Brain microvascular endothelial cell (primary cell): Measurements from ENCODE around the gene ST7.
A peak's percentile ranks its signal among the peaks of the same experiment; 100 is the strongest.

Source experiments
- DNase-seq: peaks from one replicate; pipeline ENCODE4 v3.0.0-alpha.2; 2020
- H3K27ac ChIP-seq: fragments of 250-450 bp; sonication (Bioruptor Pico); 2 replicates; pipeline ENCODE4 v1.5.1; 2020; ENCODE audit warnings: mild to moderate bottlenecking, moderate library complexity
- H3K27me3 ChIP-seq: fragments of 250-450 bp; sonication (Bioruptor Pico); replicated peaks from 2 replicates; pipeline ENCODE4 v1.5.1; 2020; ENCODE audit warnings: mild to moderate bottlenecking
- H3K36me3 ChIP-seq: fragments of 250-450 bp; sonication (Bioruptor Pico); replicated peaks from 2 replicates; pipeline ENCODE4 v1.5.1; 2020; ENCODE audit warnings: mild to moderate bottlenecking
- H3K4me3 ChIP-seq: 2 replicates; pipeline ENCODE4 v1.5.1; 2011; ENCODE audit warnings: low read depth, mild to moderate bottlenecking, control low read depth, low read length, moderate library complexity
- in situ Hi-C: cut with HindIII; loops from 2 replicates; pipeline ENCODE4 v1.10.0; 2017; ENCODE audit warnings: low sequenced_read_pairs, low pct_ligation_motif_present
- TF ChIP-seq, protein P1 (sequence below): IDR thresholded peaks from 2 replicates; pipeline ENCODE4 v1.5.1; 2011; ENCODE audit warnings: low read depth, mild to moderate bottlenecking, moderate library complexity, low read length, control low read depth, inconsistent platforms; ENCODE audit errors: missing control alignments

The ST7 gene

DNA sequence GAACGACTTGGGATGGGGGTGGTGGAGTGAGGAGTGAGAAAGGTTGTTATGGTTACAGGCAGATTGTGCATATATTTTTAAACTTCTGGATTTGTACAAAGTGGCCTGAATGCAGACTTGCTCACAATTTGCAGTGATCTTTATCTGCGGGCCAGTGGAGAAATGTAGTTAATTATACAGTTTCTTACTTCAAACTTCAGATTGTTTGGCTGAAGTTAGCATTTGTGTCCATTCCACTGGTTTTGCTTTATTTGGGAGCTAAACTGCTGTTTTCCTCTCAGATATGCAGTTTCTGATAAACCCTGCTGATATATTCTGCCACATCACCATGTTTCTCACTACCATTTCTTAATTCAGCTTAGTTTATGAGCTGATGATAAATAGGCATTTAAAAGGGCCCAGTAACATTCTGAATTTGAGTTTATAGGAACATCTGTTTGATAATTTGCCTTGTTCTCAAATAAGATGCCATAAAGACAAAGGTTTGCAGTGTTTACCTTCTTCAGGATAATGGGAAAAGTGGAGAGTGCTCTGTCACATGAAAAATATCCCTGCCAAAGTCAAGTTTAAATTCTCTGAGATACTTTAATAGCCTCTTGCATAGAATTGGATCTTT, 170.1 kb downstream of the ST7 start:
- DNase-seq: no peak
- Histone ChIP-seq H3K27me3 (no peaks in the 10 kb centered on the region), H3K4me3 (no peak overlapping the region), H3K36me3 (peaks cover 3% of the 10 kb centered on the region), H3K27ac (peak overlapping the region; percentile 52)
- TF ChIP-seq, protein P1, sequence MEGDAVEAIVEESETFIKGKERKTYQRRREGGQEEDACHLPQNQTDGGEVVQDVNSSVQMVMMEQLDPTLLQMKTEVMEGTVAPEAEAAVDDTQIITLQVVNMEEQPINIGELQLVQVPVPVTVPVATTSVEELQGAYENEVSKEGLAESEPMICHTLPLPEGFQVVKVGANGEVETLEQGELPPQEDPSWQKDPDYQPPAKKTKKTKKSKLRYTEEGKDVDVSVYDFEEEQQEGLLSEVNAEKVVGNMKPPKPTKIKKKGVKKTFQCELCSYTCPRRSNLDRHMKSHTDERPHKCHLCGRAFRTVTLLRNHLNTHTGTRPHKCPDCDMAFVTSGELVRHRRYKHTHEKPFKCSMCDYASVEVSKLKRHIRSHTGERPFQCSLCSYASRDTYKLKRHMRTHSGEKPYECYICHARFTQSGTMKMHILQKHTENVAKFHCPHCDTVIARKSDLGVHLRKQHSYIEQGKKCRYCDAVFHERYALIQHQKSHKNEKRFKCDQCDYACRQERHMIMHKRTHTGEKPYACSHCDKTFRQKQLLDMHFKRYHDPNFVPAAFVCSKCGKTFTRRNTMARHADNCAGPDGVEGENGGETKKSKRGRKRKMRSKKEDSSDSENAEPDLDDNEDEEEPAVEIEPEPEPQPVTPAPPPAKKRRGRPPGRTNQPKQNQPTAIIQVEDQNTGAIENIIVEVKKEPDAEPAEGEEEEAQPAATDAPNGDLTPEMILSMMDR: no peak
- in situ Hi-C loops: no loop called here

DNA sequence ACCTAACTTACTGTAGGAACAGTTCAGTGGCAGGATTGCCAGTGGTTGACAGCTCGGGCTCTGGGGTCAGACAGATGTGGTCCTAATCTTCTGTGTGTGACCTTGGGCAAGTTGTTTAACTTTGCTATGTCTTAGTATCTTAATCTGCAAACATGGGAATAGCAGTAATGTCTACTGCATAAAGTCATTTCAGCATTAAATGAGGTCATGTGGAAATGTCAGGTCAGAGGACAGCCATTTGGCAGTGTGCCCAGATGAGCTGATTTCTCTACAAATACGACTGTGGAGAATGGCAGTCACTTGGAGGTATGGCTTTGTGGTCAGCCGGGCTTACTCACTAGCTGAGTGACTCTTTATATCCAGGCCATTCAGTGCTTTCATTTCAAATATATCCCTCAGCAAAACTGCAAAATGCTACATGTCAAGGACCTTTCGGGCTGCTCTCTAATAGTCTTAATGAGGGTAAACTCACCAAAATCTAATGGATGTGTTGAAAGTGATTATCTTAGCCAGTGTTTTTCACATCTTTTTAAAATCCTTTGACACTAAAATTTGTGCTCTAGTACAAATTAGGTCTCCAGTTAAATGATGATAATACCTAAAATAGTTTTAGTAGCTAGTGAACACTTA, 171.4 kb downstream of the ST7 start:
- DNase-seq: peak; percentile 99
- H3K36me3 ChIP-seq: peaks cover 3% of the 10 kb centered on the region
- no peak overlapping the region for H3K4me3 ChIP-seq
- in situ Hi-C loops: no loop called here
- TF ChIP-seq, protein P1: no peak
- no peaks in the 10 kb centered on the region for H3K27me3 ChIP-seq
- H3K27ac ChIP-seq: peak overlapping the region; percentile 82

DNA sequence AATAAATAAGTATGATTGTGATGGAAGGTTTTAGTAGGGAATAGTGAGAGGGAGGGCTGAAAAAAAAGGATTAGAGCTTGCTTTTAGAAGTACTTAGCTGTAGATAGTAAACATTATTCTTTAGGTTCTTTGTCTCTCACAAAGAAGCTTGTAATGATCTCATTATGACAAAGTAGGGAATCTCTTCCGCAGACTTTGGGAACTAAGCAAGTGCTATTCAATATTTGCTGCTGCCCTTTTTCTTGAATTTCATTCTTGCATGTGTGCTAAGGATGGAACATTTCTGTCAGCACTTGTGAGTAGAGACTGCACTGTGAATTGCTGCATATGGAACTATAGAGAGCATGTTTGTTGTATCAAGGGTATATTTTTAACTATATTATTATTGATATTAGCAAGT, 173.4 kb downstream of the ST7 start:
- DNase-seq: no peak
- no peaks in the 10 kb centered on the region for H3K27me3 ChIP-seq
- no peaks in the 10 kb centered on the region for H3K36me3 ChIP-seq
- peak overlapping the region; percentile 82 for H3K27ac ChIP-seq
- TF ChIP-seq, protein P1: no peak
- H3K4me3 ChIP-seq: no peak overlapping the region
- in situ Hi-C loops: no loop called here

DNA sequence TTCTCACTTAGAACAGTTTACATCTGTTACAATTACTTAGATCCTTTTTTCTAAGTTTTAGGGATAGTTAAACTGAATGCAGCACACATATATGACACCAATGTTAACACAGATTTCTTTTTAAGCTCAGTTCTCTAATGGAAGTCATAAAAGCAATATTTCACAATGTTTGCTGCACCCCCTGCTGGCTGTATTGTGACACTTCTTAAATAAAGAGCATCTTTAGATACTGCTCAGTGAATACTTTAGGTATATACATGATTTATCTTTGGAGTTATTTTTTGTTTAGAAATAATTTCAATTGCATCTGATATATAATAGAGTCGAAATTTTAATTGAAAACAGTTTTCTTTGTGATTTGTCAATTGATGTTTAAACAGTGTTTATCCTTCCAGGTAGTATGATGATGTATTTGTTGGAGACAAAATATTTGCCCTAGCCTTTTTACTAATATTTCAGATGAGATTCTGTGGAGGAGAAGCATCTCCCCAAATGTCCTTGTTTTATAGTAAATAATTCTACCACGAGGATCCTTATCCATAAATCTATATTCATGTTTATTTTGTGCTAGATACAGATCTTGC, 174.4 kb downstream of the ST7 start:
- Histone ChIP-seq H3K4me3 (no peak overlapping the region), H3K36me3 (no peaks in the 10 kb centered on the region), H3K27ac (no peak overlapping the region), H3K27me3 (no peaks in the 10 kb centered on the region)
- TF ChIP-seq, protein P1: peak; percentile 64
- DNase-seq: peak; percentile 74
- in situ Hi-C loops: no loop called here

DNA sequence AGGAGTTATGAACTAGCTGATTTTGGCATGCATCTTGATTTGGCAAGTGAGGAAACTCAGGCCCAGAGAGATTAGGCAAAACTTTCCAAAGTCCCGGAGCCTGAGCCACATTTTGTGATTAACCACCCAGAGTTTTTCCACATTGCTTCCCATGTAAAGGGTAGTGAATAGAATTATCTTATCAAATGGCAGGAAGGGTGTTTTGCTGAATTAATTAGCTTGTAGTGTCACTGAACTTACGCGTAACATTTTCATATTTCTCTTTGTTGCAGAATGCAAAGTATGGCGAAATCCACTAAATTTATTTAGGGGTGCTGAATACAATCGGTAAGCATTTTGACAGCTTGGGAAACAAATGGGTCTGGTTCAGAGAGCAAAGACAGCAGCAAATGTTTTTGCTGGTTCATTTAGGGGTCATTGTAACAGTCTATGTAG, 176.2 kb downstream of the ST7 start:
- in situ Hi-C loops: no loop called here
- TF ChIP-seq, protein P1: no peak
- no peaks in the 10 kb centered on the region for H3K36me3 ChIP-seq
- H3K27ac ChIP-seq: peak overlapping the region; percentile 21
- no peaks in the 10 kb centered on the region for H3K27me3 ChIP-seq
- no peak for DNase-seq
- H3K4me3 ChIP-seq: no peak overlapping the region

DNA sequence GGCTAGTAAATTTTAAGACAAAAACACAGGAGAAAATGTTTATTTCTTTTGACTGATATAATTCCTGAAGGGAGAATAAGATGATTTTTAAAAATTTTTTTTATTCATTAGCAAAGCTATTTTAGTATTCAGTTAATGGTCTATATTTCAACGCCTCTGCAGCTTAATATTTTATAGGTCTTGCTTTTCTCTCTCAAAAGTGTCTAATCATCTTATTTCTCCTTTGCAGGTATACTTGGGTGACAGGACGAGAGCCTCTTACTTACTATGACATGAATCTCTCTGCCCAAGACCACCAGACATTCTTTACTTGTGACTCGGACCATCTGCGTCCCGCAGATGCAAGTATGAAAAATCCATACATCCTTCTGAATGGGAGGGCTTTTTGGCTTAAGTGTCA, 177.0 kb downstream of the ST7 start:
- no peaks in the 10 kb centered on the region for H3K27me3 ChIP-seq
- no peak overlapping the region for H3K4me3 ChIP-seq
- H3K27ac ChIP-seq: peak overlapping the region; percentile 96
- TF ChIP-seq, protein P1: no peak
- in situ Hi-C loops: no loop called here
- no peaks in the 10 kb centered on the region for H3K36me3 ChIP-seq
- no peak for DNase-seq
